Progenitor cell of endocrine pancreas (in vitro differentiated cells): ENCODE results near the gene ADAP1. TPM values are rescaled to one million over a fixed set of nuclear protein-coding genes. Genes with fewer than 3 reads are reported as not detected.
A peak's percentile ranks its signal among the peaks of the same experiment; 100 is the strongest.
"Not testable (repeated sequence)": the region's sequence is repeated elsewhere in the genome, so short reads cannot be mapped to it uniquely, and the experiment has no call there.

Experiments
- DNase-seq: peaks from one replicate; pipeline ENCODE4 v3.0.0; 2021; ENCODE audit warnings: low spot score; ENCODE audit not compliant: unreplicated experiment
- H3K27ac Mint-ChIP-seq: 2 replicates; pipeline ENCODE4 v1.8.0; 2021; ENCODE audit warnings: mild to moderate bottlenecking, moderate library complexity, mixed read lengths
- H3K27me3 Mint-ChIP-seq: 2 replicates; pipeline ENCODE4 v1.8.0; 2021; ENCODE audit warnings: mixed read lengths
- H3K36me3 Mint-ChIP-seq: 2 replicates; pipeline ENCODE4 v1.8.0; 2022; ENCODE audit warnings: mixed read lengths; ENCODE audit not compliant: insufficient read depth
- H3K4me1 Mint-ChIP-seq: 2 replicates; pipeline ENCODE4 v1.8.0; 2021; ENCODE audit warnings: low read depth, mixed read lengths
- H3K4me3 Mint-ChIP-seq: 2 replicates; pipeline ENCODE4 v1.8.0; 2021; ENCODE audit warnings: low read depth, mild to moderate bottlenecking, moderate library complexity, mixed read lengths
- H3K9me3 Mint-ChIP-seq: 2 replicates; pipeline ENCODE4 v1.8.0; 2021; ENCODE audit warnings: low read depth, mixed read lengths
- long read RNA-seq: library from polyadenylated mRNA; unstranded; transcript quantifications from one replicate; pipeline ENCODE4 v2.0.0, GENCODE V29; 2020
- total RNA-seq: library from RNA; stranded (reverse); gene quantifications from 2 replicates; pipeline ENCODE4 v1.2.1, GENCODE V29; 2021
- TF ChIP-seq, protein P1 (sequence below): fragments of 200-600 bp; sonication (generic); IDR thresholded peaks from one replicate; pipeline ENCODE4 v1.5.0; 2021; ENCODE audit warnings: antibody characterized with exemption, mild to moderate bottlenecking; ENCODE audit not compliant: unreplicated experiment

The ADAP1 gene, protein sequence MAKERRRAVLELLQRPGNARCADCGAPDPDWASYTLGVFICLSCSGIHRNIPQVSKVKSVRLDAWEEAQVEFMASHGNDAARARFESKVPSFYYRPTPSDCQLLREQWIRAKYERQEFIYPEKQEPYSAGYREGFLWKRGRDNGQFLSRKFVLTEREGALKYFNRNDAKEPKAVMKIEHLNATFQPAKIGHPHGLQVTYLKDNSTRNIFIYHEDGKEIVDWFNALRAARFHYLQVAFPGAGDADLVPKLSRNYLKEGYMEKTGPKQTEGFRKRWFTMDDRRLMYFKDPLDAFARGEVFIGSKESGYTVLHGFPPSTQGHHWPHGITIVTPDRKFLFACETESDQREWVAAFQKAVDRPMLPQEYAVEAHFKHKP
- 10.3 and 10.7 TPM in 2 replicates for total RNA-seq
- long read RNA-seq, result 0 reads

DNA sequence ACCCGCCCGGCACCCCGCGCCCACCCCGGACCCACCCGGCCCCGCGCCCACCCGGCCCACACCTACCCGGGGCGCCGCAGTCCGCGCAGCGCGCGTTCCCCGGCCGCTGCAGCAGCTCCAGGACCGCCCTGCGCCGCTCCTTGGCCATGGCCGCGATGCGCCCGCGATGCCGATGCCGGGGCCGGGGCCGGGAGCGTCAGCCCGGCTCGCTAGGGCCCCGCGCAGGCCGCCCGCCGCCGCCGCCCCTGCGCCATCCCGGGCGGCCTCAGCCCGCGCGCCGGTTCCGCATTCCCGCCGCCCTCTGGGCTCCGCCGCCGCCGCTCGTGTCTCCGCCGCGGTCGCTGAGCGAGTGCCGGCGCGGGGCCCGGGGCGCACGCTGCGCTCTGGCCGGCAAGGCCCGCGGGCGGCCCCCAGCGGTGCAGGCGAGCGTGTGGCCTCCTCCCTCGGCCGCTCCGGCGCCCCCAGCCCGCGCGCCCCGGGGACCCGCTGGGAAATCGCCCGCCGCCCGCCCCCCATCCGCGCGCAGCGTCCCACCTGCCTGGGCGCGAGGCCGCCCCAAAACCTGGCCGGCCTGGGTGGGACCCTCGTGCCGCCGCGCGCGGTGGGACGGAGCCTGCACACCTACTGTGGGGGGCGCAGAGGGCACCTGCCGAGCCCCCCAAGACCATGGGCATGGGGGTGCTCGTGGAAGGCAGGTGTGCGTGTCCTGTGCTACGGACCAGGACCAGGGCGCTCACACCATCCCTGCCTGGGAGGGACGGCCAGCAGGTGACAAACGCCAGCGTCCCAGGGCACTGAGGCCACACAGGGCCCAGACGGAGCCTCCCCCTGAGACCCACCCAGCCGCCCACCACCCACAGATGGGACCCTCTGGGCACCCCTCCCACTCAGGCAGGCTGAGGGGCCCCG lies at the start of gene ADAP1:
ADAP1 (minus strand) TSS at position 351 of the 909 bp plus-strand sequence; CDS start at position 148, 203 bp downstream.
- peak; percentile 44 for DNase-seq
- TF ChIP-seq, protein P1, sequence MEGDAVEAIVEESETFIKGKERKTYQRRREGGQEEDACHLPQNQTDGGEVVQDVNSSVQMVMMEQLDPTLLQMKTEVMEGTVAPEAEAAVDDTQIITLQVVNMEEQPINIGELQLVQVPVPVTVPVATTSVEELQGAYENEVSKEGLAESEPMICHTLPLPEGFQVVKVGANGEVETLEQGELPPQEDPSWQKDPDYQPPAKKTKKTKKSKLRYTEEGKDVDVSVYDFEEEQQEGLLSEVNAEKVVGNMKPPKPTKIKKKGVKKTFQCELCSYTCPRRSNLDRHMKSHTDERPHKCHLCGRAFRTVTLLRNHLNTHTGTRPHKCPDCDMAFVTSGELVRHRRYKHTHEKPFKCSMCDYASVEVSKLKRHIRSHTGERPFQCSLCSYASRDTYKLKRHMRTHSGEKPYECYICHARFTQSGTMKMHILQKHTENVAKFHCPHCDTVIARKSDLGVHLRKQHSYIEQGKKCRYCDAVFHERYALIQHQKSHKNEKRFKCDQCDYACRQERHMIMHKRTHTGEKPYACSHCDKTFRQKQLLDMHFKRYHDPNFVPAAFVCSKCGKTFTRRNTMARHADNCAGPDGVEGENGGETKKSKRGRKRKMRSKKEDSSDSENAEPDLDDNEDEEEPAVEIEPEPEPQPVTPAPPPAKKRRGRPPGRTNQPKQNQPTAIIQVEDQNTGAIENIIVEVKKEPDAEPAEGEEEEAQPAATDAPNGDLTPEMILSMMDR, result peak; percentile 24
- H3K4me3 Mint-ChIP-seq, result peak within 1 kb of the TSS; percentile 68
- peaks cover 12% of the 10 kb centered on the region for H3K27me3 Mint-ChIP-seq
- peak within 1 kb of the TSS; percentile 59 for H3K27ac Mint-ChIP-seq
- H3K4me1 Mint-ChIP-seq, result no peaks in the 10 kb centered on the region
- H3K9me3 Mint-ChIP-seq, result no peaks in the 10 kb centered on the region
- H3K36me3 Mint-ChIP-seq, result no peaks in the 10 kb centered on the region

DNA sequence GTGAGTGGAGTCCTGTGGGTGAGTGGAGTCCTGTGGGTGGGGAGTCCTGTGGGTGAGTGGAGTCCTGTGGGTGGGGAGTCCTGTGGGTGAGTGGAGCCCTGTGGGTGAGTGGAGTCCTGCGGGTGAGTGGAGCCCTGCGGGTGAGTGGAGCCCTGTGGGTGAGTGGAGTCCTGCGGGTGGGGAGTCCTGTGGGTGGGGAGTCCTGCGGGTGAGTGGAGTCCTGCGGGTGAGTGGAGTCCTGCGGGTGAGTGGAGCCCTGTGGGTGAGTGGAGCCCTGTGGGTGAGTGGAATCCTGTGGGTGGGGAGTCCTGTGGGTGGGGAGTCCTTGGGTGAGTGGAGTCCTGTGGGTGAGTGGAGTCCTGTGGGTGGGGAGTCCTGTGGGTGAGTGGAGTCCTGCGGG lies 48.0 kb upstream of the ADAP1 start:
- not testable (repeated sequence) for H3K27me3 Mint-ChIP-seq, H3K4me1 Mint-ChIP-seq, H3K27ac Mint-ChIP-seq, H3K36me3 Mint-ChIP-seq, H3K9me3 Mint-ChIP-seq, H3K4me3 Mint-ChIP-seq, DNase-seq

DNA sequence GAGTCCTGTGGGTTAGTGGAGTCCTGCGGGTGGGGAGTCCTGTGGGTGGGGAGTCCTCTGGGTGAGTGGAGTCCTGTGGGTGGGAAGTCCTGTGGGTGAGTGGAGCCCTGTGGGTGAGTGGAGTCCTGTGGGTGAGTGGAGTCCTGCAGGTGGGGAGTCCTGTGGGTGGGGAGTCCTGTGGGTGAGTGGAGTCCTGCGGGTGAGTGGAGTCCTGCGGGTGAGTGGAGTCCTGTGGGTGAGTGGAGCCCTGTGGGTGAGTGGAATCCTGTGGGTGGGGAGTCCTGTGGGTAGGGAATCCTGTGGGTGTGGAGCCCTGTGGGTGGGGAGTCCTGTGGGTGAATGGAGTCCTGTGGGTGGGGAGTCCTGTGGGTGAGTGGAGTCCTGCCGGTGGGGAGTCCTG lies 47.5 kb upstream of the ADAP1 start:
- H3K27ac Mint-ChIP-seq, H3K9me3 Mint-ChIP-seq, H3K36me3 Mint-ChIP-seq, H3K4me1 Mint-ChIP-seq, H3K4me3 Mint-ChIP-seq, DNase-seq, H3K27me3 Mint-ChIP-seq: not testable (repeated sequence)

- H3K36me3 Mint-ChIP-seq, result not testable (repeated sequence)
These were observed 46.7 kb upstream of the ADAP1 start for GRCh38 chr7:1001069-1001770.

DNA sequence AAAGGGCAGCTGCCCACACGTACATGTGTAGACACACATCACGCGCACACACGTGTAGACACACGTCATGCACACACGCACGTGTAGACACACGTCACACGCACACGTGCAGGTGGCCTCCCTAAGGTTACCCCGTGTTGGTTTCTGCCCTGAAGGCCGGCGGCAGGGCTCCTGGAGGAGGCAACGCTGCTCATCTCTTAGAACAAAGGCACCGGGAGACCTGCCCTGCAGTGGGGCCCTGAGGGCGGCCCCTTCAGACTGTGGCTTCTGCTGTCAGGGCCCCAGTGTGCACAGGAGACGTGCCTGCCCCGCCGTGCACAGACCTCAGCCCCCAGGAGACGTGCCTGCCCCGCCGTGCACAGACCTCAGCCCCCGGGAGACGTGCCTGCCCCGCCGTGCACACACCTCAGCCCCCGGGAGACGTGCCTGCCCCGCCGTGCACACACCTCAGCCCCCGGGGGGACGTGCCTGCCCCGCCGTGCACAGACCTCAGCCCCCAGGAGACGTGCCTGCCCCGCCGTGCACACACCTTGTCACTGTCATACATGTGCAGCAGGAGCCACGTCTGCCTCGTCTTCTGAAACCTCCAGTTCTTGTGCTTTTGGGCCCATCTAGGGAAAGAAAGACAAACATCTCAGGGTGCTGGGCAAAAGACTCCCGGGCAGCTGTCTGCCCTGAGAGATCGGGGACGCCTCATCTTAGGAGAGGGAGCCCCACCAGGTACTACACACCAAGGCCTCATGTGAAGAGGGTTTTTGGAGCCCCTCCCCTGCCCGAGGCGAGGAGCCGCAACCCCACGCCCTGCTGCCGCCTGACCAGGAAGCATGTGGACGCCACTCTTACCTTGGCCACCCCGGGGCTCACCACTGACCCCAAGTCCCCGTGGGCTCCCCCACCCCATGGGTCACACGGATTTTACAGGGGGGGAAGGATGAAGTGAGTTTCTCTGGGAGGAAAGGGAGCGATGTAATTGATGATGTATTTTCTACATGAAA lies 45.8 kb upstream of the ADAP1 start:
- no peak for DNase-seq
- Mint-ChIP-seq H3K36me3 (no peaks in the 10 kb centered on the region), H3K4me3 (no peak overlapping the region), H3K9me3 (no peaks in the 10 kb centered on the region), H3K27me3 (no peaks in the 10 kb centered on the region), H3K27ac (no peak overlapping the region), H3K4me1 (no peaks in the 10 kb centered on the region)
- TF ChIP-seq, protein P1, result no peak

More at GRCh38 chr7:1001069-1001770, 46.7 kb upstream of the ADAP1 start:
- not testable (repeated sequence) for H3K27me3 Mint-ChIP-seq, H3K4me1 Mint-ChIP-seq, DNase-seq, H3K9me3 Mint-ChIP-seq, H3K4me3 Mint-ChIP-seq
- peak overlapping the region; percentile 45 for H3K27ac Mint-ChIP-seq
